ENCODE measurements around the gene PPBP.

DNA sequence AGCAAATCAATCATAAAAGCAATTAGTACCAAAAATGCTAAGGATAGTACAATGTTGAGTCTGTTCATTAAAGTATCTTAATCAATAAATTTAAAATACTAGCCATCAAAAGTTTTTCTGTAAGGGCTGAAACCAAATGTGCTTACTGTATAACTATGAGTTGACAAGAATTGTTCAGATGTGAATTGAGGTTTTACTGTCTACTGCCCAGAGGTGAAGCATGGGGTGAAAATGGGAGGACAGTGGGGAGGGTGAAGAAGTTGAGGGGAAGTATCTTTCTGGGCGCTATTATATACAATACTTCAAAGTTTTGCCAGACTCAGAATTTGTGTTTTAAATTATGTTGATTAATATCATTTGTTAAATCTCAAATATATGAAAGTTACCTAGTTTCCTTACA lies 4.1 kb upstream of the PPBP start:
- TF ChIP-seq, protein P1, sequence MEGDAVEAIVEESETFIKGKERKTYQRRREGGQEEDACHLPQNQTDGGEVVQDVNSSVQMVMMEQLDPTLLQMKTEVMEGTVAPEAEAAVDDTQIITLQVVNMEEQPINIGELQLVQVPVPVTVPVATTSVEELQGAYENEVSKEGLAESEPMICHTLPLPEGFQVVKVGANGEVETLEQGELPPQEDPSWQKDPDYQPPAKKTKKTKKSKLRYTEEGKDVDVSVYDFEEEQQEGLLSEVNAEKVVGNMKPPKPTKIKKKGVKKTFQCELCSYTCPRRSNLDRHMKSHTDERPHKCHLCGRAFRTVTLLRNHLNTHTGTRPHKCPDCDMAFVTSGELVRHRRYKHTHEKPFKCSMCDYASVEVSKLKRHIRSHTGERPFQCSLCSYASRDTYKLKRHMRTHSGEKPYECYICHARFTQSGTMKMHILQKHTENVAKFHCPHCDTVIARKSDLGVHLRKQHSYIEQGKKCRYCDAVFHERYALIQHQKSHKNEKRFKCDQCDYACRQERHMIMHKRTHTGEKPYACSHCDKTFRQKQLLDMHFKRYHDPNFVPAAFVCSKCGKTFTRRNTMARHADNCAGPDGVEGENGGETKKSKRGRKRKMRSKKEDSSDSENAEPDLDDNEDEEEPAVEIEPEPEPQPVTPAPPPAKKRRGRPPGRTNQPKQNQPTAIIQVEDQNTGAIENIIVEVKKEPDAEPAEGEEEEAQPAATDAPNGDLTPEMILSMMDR (IDR thresholded peaks at IDR 0.05; ENCODE audit: low read depth, low read length), result no peak
- TF ChIP-seq POLR2A (IDR thresholded peaks at IDR 0.05; ENCODE audit: extremely low read depth, insufficient read length) (no peak), MYC (IDR thresholded peaks at IDR 0.05; ENCODE audit: low read depth, low read length) (no peak)
- TF ChIP-seq, protein P2, sequence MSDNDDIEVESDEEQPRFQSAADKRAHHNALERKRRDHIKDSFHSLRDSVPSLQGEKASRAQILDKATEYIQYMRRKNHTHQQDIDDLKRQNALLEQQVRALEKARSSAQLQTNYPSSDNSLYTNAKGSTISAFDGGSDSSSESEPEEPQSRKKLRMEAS (IDR thresholded peaks at IDR 0.05; ENCODE audit: low read depth, low read length), result no peak

All from NB4 (cell line).